ENCODE measurements around the gene KRTAP2-3.

The KRTAP2-3 gene

DNA sequence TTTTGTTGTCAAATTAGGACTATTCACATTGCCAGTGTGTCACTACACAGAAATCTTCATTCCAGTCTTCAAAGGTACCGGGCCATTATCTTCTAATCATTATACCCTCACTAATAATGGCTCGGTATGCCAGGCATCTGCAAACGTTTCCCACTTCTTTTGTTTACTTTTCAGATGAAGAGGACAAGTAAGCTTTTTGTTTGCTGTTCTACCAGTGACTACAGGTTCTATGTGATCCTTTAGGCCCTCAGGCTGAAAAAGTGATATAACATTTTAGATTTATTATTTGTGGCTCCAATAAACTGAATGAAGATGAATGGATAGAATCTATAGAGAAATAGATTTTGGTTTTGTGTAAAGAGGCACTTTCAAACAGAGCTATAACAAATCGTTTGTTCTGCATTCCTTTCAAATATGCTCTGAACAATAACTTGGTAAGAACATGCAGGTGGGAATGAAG, 50.6 kb downstream of the KRTAP2-3 start:
- H3K4me3 ChIP-seq (ENCODE audit: low read length), result no peak overlapping the region
- DNase-seq (ENCODE audit: low read depth), result no peak
- TF ChIP-seq, protein P1, sequence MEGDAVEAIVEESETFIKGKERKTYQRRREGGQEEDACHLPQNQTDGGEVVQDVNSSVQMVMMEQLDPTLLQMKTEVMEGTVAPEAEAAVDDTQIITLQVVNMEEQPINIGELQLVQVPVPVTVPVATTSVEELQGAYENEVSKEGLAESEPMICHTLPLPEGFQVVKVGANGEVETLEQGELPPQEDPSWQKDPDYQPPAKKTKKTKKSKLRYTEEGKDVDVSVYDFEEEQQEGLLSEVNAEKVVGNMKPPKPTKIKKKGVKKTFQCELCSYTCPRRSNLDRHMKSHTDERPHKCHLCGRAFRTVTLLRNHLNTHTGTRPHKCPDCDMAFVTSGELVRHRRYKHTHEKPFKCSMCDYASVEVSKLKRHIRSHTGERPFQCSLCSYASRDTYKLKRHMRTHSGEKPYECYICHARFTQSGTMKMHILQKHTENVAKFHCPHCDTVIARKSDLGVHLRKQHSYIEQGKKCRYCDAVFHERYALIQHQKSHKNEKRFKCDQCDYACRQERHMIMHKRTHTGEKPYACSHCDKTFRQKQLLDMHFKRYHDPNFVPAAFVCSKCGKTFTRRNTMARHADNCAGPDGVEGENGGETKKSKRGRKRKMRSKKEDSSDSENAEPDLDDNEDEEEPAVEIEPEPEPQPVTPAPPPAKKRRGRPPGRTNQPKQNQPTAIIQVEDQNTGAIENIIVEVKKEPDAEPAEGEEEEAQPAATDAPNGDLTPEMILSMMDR (conservative IDR thresholded peaks at IDR 0.05; ENCODE audit: low read length), result no peak

All from AG10803 (cell line).